GM23338 (cell line): Measurements from ENCODE around the gene KCNMA1. TPM values are rescaled to one million over a fixed set of nuclear protein-coding genes. Genes with fewer than 3 reads are reported as not detected.
A peak's percentile ranks its signal among the peaks of the same experiment; 100 is the strongest.

Experiments
- ATAC-seq: fragments of 200-7000 bp; cut with Tn5 transposase; 3 replicates; pipeline ENCODE4 v1.9.1; 2020
- DNase-seq: peaks from one replicate; pipeline ENCODE4 v3.0.0-alpha.2; 2015; ENCODE audit warnings: low spot score
- H2AFZ ChIP-seq: fragments of 200-600 bp; sonication (generic); 2 replicates; pipeline ENCODE4 v1.8.0; 2016; ENCODE audit warnings: antibody characterized with exemption, mild to moderate bottlenecking, moderate library complexity
- H3F3A ChIP-seq: fragments of 200-600 bp; sonication (generic); replicated peaks from 2 replicates; pipeline ENCODE4 v1.8.0; 2017; ENCODE audit warnings: antibody characterized with exemption, mixed run types, low read depth
- H3K27ac ChIP-seq: fragments of 200-600 bp; sonication (generic); 2 replicates; pipeline ENCODE4 v1.6.1; 2016; ENCODE audit warnings: low read depth
- H3K27me3 ChIP-seq: fragments of 200-600 bp; sonication (generic); 2 replicates; pipeline ENCODE4 v1.8.0; 2016; ENCODE audit warnings: mild to moderate bottlenecking, mixed run types, moderate library complexity; ENCODE audit not compliant: insufficient read depth
- H3K36me3 ChIP-seq: fragments of 200-600 bp; sonication (generic); 2 replicates; pipeline ENCODE4 v1.8.0; 2016; ENCODE audit warnings: mild to moderate bottlenecking; ENCODE audit not compliant: insufficient read depth
- H3K4me1 ChIP-seq: fragments of 200-600 bp; sonication (generic); 2 replicates; pipeline ENCODE4 v1.8.0; 2016; ENCODE audit warnings: mild to moderate bottlenecking, moderate library complexity; ENCODE audit not compliant: insufficient read depth
- H3K4me2 ChIP-seq: fragments of 200-600 bp; sonication (generic); 2 replicates; pipeline ENCODE4 v1.7.1; 2017; ENCODE audit warnings: mixed run types
- H3K4me3 ChIP-seq: fragments of 200-600 bp; sonication (generic); 2 replicates; pipeline ENCODE4 v1.6.1; 2016; ENCODE audit warnings: mixed run types
- H3K79me2 ChIP-seq: fragments of 200-600 bp; sonication (generic); replicated peaks from 2 replicates; pipeline ENCODE4 v1.8.0; 2017; ENCODE audit warnings: mild to moderate bottlenecking; ENCODE audit not compliant: insufficient read depth
- H3K9me2 ChIP-seq: fragments of 200-600 bp; sonication (generic); 2 replicates; pipeline ENCODE4 v1.8.0; 2017; ENCODE audit not compliant: insufficient read depth
- H4K20me1 ChIP-seq: fragments of 200-600 bp; sonication (generic); replicated peaks from 2 replicates; pipeline ENCODE4 v1.8.0; 2017; ENCODE audit warnings: mild to moderate bottlenecking; ENCODE audit not compliant: insufficient read depth
- H3K27ac Mint-ChIP-seq: 2 replicates; pipeline ENCODE4 v1.8.0; 2020; ENCODE audit warnings: inconsistent platforms, mild to moderate bottlenecking, moderate library complexity, mixed read lengths
- H3K27me3 Mint-ChIP-seq: 3 replicates; pipeline ENCODE4 v1.8.0; 2022; ENCODE audit warnings: low read depth, mild to moderate bottlenecking, moderate library complexity, mixed read lengths, inconsistent platforms; ENCODE audit not compliant: insufficient read depth, poor library complexity
- H3K36me3 Mint-ChIP-seq: 3 replicates; pipeline ENCODE4 v1.8.0; 2021; ENCODE audit warnings: low read depth, mild to moderate bottlenecking, inconsistent platforms, moderate library complexity, mixed read lengths
- H3K4me1 Mint-ChIP-seq: 3 replicates; pipeline ENCODE4 v1.8.0; 2020; ENCODE audit warnings: mild to moderate bottlenecking, inconsistent platforms, mixed read lengths
- H3K4me3 Mint-ChIP-seq: 3 replicates; pipeline ENCODE4 v1.8.0; 2021; ENCODE audit warnings: moderate library complexity, mild to moderate bottlenecking, inconsistent platforms, mixed read lengths
- H3K9me3 Mint-ChIP-seq: 3 replicates; pipeline ENCODE4 v1.8.0; 2020; ENCODE audit warnings: moderate library complexity, mild to moderate bottlenecking, inconsistent platforms, mixed read lengths
- CREB1 ChIP-seq: fragments of 250-450 bp; sonication (Bioruptor Pico); IDR thresholded peaks from 2 replicates; pipeline ENCODE4 v1.5.0; 2020; ENCODE audit warnings: low read depth, mild to moderate bottlenecking, moderate library complexity
- EZH2 ChIP-seq: fragments of 200-600 bp; sonication (generic); IDR thresholded peaks from one replicate; pipeline ENCODE4 v1.8.0; 2017; ENCODE audit warnings: antibody characterized with exemption, mild to moderate bottlenecking, low read depth; ENCODE audit not compliant: unreplicated experiment
- EZH2phosphoT487 ChIP-seq: fragments of 200-600 bp; sonication (generic); IDR thresholded peaks from one replicate; pipeline ENCODE4 v1.8.1; 2018; ENCODE audit warnings: antibody characterized with exemption; ENCODE audit not compliant: unreplicated experiment
- JUNB ChIP-seq: IDR thresholded peaks from one replicate; pipeline ENCODE4 v1.6.1; 2016; ENCODE audit warnings: antibody characterized with exemption; ENCODE audit not compliant: unreplicated experiment
- NANOG ChIP-seq: IDR thresholded peaks from 2 replicates; pipeline ENCODE4 v1.6.1; 2016; ENCODE audit warnings: antibody characterized with exemption, borderline replicate concordance
- POLR2AphosphoS5 ChIP-seq: IDR thresholded peaks from 2 replicates; pipeline ENCODE4 v1.6.1; 2016; ENCODE audit warnings: antibody characterized with exemption, low read depth
- STAT1 ChIP-seq: IDR thresholded peaks from one replicate; pipeline ENCODE4 v1.6.1; 2016; ENCODE audit warnings: antibody characterized with exemption; ENCODE audit not compliant: unreplicated experiment
- ZNF114 ChIP-seq: fragments of 250-450 bp; sonication (Bioruptor Pico); IDR thresholded peaks from 2 replicates; pipeline ENCODE4 v1.5.0; 2020; ENCODE audit warnings: mild to moderate bottlenecking, moderate library complexity
- ZNF331 ChIP-seq: fragments of 250-450 bp; sonication (Bioruptor Pico); IDR thresholded peaks from 2 replicates; pipeline ENCODE4 v1.5.0; 2020; ENCODE audit warnings: low read depth, mild to moderate bottlenecking, moderate library complexity
- polyA plus RNA-seq: library from polyadenylated mRNA; unstranded; fragments of >200 nt; fragmentation: Nextera tagmentation; extraction: Ambion mirVana; gene quantifications from 2 replicates; pipeline ENCODE4 v1.2.1, GENCODE V29; 2016
- total RNA-seq: library from RNA; depleted of rRNA; stranded (reverse); fragments of >200 nt; shearing (Covaris generic); gene quantifications from 2 replicates; pipeline ENCODE4 v1.2.3, GENCODE V29; 2014
- TF ChIP-seq, protein P1 (sequence below): IDR thresholded peaks from 2 replicates; pipeline ENCODE4 v1.6.1; 2016; ENCODE audit warnings: antibody characterized with exemption
- TF ChIP-seq, protein P2 (sequence below): IDR thresholded peaks from one replicate; pipeline ENCODE4 v1.6.1; 2018; ENCODE audit warnings: antibody characterized with exemption; ENCODE audit not compliant: unreplicated experiment
- TF ChIP-seq, protein P3 (sequence below): fragments of 250-450 bp; sonication (Bioruptor Pico); IDR thresholded peaks from 2 replicates; pipeline ENCODE4 v1.5.0; 2020; ENCODE audit warnings: mild to moderate bottlenecking, moderate library complexity
- TF ChIP-seq, protein P4 (sequence below), 2 experiments: fragments of 200-600 bp in 1 of 2; sonication (generic) in 1 of 2; conservative IDR thresholded peaks; 2 replicates each; pipeline versions ENCODE4 v1.5.1 to v1.6.1; 2016 to 2017; ENCODE audit warnings: antibody characterized with exemption in 2 of 2, low read depth in 2 of 2, mild to moderate bottlenecking in 2 of 2, moderate library complexity in 1 of 2

KCNMA1 gene
- total and polyA plus RNA-seq, 2 experiments from 2014 or later: 8.2 to 9.0 TPM

DNA sequence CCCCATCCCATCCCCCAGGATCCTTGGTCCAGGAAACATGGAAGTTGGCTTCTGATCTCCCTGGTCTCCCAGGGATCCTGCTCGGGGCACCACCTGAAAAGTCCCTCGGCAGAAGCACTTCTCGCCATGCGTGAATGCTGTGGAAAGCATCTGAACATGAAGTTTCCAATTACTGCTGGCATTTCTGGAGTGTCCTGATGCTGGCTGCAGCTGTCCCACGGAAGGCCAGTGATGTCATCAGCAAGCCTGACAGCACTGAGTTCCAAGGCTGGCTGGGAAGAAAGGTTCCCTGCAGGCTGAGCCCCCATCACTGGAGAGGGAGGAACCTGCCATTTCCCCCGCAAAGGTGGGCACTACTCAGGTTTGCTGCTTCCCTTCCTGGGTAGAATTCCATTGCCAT lies 71.4 kb downstream of the KCNMA1 start:
- Mint-ChIP-seq H3K36me3 (no peaks in the 10 kb centered on the region), H3K9me3 (no peaks in the 10 kb centered on the region), H3K4me1 (peaks cover 27% of the 10 kb centered on the region), H3K27ac (no peak overlapping the region), H3K4me3 (no peak overlapping the region), H3K27me3 (peaks cover 7% of the 10 kb centered on the region)
- H3K79me2 ChIP-seq: no peaks in the 10 kb centered on the region
- H3K4me1 ChIP-seq: peaks cover 30% of the 10 kb centered on the region
- no peak overlapping the region for H2AFZ ChIP-seq
- H3K4me2 ChIP-seq: peak overlapping the region; percentile 32
- H3K27me3 ChIP-seq: no peaks in the 10 kb centered on the region
- DNase-seq: no peak
- no peaks in the 10 kb centered on the region for H4K20me1 ChIP-seq
- H3K4me3 ChIP-seq: no peak overlapping the region
- no peak overlapping the region for H3K27ac ChIP-seq
- no peak for TF ChIP-seq POLR2AphosphoS5
- TF ChIP-seq EZH2: no peak
- no peak for TF ChIP-seq EZH2phosphoT487
- TF ChIP-seq, protein P1, sequence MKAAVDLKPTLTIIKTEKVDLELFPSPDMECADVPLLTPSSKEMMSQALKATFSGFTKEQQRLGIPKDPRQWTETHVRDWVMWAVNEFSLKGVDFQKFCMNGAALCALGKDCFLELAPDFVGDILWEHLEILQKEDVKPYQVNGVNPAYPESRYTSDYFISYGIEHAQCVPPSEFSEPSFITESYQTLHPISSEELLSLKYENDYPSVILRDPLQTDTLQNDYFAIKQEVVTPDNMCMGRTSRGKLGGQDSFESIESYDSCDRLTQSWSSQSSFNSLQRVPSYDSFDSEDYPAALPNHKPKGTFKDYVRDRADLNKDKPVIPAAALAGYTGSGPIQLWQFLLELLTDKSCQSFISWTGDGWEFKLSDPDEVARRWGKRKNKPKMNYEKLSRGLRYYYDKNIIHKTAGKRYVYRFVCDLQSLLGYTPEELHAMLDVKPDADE: no peak
- no peak for TF ChIP-seq JUNB
- TF ChIP-seq ZNF331 (CRISPR knock-in tag): no peak
- TF ChIP-seq, protein P2, sequence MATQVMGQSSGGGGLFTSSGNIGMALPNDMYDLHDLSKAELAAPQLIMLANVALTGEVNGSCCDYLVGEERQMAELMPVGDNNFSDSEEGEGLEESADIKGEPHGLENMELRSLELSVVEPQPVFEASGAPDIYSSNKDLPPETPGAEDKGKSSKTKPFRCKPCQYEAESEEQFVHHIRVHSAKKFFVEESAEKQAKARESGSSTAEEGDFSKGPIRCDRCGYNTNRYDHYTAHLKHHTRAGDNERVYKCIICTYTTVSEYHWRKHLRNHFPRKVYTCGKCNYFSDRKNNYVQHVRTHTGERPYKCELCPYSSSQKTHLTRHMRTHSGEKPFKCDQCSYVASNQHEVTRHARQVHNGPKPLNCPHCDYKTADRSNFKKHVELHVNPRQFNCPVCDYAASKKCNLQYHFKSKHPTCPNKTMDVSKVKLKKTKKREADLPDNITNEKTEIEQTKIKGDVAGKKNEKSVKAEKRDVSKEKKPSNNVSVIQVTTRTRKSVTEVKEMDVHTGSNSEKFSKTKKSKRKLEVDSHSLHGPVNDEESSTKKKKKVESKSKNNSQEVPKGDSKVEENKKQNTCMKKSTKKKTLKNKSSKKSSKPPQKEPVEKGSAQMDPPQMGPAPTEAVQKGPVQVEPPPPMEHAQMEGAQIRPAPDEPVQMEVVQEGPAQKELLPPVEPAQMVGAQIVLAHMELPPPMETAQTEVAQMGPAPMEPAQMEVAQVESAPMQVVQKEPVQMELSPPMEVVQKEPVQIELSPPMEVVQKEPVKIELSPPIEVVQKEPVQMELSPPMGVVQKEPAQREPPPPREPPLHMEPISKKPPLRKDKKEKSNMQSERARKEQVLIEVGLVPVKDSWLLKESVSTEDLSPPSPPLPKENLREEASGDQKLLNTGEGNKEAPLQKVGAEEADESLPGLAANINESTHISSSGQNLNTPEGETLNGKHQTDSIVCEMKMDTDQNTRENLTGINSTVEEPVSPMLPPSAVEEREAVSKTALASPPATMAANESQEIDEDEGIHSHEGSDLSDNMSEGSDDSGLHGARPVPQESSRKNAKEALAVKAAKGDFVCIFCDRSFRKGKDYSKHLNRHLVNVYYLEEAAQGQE: no peak
- no peak for TF ChIP-seq CREB1 (CRISPR knock-in tag)
- no peak for TF ChIP-seq NANOG
- TF ChIP-seq, protein P3, sequence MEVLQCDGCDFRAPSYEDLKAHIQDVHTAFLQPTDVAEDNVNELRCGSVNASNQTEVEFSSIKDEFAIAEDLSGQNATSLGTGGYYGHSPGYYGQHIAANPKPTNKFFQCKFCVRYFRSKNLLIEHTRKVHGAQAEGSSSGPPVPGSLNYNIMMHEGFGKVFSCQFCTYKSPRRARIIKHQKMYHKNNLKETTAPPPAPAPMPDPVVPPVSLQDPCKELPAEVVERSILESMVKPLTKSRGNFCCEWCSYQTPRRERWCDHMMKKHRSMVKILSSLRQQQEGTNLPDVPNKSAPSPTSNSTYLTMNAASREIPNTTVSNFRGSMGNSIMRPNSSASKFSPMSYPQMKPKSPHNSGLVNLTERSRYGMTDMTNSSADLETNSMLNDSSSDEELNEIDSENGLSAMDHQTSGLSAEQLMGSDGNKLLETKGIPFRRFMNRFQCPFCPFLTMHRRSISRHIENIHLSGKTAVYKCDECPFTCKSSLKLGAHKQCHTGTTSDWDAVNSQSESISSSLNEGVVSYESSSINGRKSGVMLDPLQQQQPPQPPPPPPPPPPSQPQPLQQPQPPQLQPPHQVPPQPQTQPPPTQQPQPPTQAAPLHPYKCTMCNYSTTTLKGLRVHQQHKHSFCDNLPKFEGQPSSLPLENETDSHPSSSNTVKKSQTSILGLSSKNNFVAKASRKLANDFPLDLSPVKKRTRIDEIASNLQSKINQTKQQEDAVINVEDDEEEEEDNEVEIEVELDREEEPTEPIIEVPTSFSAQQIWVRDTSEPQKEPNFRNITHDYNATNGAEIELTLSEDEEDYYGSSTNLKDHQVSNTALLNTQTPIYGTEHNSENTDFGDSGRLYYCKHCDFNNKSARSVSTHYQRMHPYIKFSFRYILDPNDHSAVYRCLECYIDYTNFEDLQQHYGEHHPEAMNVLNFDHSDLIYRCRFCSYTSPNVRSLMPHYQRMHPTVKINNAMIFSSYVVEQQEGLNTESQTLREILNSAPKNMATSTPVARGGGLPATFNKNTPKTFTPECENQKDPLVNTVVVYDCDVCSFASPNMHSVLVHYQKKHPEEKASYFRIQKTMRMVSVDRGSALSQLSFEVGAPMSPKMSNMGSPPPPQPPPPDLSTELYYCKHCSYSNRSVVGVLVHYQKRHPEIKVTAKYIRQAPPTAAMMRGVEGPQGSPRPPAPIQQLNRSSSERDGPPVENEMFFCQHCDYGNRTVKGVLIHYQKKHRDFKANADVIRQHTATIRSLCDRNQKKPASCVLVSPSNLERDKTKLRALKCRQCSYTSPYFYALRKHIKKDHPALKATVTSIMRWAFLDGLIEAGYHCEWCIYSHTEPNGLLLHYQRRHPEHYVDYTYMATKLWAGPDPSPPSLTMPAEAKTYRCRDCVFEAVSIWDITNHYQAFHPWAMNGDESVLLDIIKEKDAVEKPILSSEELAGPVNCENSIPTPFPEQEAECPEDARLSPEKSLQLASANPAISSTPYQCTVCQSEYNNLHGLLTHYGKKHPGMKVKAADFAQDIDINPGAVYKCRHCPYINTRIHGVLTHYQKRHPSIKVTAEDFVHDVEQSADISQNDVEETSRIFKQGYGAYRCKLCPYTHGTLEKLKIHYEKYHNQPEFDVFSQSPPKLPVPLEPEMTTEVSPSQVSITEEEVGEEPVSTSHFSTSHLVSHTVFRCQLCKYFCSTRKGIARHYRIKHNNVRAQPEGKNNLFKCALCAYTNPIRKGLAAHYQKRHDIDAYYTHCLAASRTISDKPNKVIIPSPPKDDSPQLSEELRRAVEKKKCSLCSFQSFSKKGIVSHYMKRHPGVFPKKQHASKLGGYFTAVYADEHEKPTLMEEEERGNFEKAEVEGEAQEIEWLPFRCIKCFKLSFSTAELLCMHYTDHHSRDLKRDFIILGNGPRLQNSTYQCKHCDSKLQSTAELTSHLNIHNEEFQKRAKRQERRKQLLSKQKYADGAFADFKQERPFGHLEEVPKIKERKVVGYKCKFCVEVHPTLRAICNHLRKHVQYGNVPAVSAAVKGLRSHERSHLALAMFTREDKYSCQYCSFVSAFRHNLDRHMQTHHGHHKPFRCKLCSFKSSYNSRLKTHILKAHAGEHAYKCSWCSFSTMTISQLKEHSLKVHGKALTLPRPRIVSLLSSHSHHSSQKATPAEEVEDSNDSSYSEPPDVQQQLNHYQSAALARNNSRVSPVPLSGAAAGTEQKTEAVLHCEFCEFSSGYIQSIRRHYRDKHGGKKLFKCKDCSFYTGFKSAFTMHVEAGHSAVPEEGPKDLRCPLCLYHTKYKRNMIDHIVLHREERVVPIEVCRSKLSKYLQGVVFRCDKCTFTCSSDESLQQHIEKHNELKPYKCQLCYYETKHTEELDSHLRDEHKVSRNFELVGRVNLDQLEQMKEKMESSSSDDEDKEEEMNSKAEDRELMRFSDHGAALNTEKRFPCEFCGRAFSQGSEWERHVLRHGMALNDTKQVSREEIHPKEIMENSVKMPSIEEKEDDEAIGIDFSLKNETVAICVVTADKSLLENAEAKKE (CRISPR knock-in tag): no peak
- TF ChIP-seq, protein P4, sequence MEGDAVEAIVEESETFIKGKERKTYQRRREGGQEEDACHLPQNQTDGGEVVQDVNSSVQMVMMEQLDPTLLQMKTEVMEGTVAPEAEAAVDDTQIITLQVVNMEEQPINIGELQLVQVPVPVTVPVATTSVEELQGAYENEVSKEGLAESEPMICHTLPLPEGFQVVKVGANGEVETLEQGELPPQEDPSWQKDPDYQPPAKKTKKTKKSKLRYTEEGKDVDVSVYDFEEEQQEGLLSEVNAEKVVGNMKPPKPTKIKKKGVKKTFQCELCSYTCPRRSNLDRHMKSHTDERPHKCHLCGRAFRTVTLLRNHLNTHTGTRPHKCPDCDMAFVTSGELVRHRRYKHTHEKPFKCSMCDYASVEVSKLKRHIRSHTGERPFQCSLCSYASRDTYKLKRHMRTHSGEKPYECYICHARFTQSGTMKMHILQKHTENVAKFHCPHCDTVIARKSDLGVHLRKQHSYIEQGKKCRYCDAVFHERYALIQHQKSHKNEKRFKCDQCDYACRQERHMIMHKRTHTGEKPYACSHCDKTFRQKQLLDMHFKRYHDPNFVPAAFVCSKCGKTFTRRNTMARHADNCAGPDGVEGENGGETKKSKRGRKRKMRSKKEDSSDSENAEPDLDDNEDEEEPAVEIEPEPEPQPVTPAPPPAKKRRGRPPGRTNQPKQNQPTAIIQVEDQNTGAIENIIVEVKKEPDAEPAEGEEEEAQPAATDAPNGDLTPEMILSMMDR (conservative IDR thresholded peaks at IDR 0.05; ENCODE audit: low read depth in 2 of 2): no peak
- no peak for TF ChIP-seq STAT1
- TF ChIP-seq ZNF114: no peak
- ATAC-seq: no peak
- no peaks in the 10 kb centered on the region for H3K9me2 ChIP-seq
- no peaks in the 10 kb centered on the region for H3K36me3 ChIP-seq
- no peaks in the 10 kb centered on the region for H3F3A ChIP-seq
